Measurements from ENCODE around the gene GSDMA. TPM values are rescaled to one million over a fixed set of nuclear protein-coding genes. Genes with fewer than 3 reads are reported as not detected.

The GSDMA gene
- total and polyA plus RNA-seq, 2 donors from 2014 or later, result 0.47 to 0.80 TPM

GRCh38 chr17:39966771-39967170 lies 4.0 kb downstream of the GSDMA start:
- intact Hi-C loops (cut with DNase I), result no loop called here
- no peak overlapping the region for H3K27ac ChIP-seq (ENCODE audit: low read depth in 2 of 2, low read length in 2 of 2)
- H3K4me1 ChIP-seq (ENCODE audit: control insufficient read depth in 2 of 3, insufficient read depth in 2 of 3, low read depth in 1 of 3, low read length in 3 of 3), result no peaks in the 10 kb centered on the region
- H3K4me3 ChIP-seq (ENCODE audit: low read length in 3 of 3), result no peak overlapping the region
- H3K9ac ChIP-seq (ENCODE audit: low read length in 3 of 3), result no peak overlapping the region
- no peaks in the 10 kb centered on the region for H3K27me3 ChIP-seq (ENCODE audit: control insufficient read depth, insufficient read depth, low read length)
- no peak for FAIRE-seq
- no peaks in the 10 kb centered on the region for H3K9me3 ChIP-seq (ENCODE audit: control insufficient read depth in 2 of 3, insufficient read depth in 1 of 3, low read length in 3 of 3)
- no peaks in the 10 kb centered on the region for H3K36me3 ChIP-seq (ENCODE audit: control insufficient read depth in 2 of 3, insufficient read depth in 3 of 3, low read length in 3 of 3)
- TF ChIP-seq, protein P1, sequence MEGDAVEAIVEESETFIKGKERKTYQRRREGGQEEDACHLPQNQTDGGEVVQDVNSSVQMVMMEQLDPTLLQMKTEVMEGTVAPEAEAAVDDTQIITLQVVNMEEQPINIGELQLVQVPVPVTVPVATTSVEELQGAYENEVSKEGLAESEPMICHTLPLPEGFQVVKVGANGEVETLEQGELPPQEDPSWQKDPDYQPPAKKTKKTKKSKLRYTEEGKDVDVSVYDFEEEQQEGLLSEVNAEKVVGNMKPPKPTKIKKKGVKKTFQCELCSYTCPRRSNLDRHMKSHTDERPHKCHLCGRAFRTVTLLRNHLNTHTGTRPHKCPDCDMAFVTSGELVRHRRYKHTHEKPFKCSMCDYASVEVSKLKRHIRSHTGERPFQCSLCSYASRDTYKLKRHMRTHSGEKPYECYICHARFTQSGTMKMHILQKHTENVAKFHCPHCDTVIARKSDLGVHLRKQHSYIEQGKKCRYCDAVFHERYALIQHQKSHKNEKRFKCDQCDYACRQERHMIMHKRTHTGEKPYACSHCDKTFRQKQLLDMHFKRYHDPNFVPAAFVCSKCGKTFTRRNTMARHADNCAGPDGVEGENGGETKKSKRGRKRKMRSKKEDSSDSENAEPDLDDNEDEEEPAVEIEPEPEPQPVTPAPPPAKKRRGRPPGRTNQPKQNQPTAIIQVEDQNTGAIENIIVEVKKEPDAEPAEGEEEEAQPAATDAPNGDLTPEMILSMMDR (IDR thresholded peaks at IDR 0.05; ENCODE audit: borderline replicate concordance, extremely low read depth, insufficient read depth), result no peak
- DNase-seq, result no peak

GRCh38 chr17:39968761-39969160 lies 6.0 kb downstream of the GSDMA start:
- Histone ChIP-seq H3K4me1 (ENCODE audit: control insufficient read depth in 2 of 3, insufficient read depth in 2 of 3, low read depth in 1 of 3, low read length in 3 of 3) (no peaks in the 10 kb centered on the region), H3K27ac (ENCODE audit: low read depth in 2 of 2, low read length in 2 of 2) (no peak overlapping the region), H3K9ac (ENCODE audit: low read length in 3 of 3) (no peak overlapping the region), H3K27me3 (ENCODE audit: control insufficient read depth, insufficient read depth, low read length) (no peaks in the 10 kb centered on the region), H3K9me3 (ENCODE audit: control insufficient read depth in 2 of 3, insufficient read depth in 1 of 3, low read length in 3 of 3) (no peaks in the 10 kb centered on the region), H3K36me3 (ENCODE audit: control insufficient read depth in 2 of 3, insufficient read depth in 3 of 3, low read length in 3 of 3) (no peaks in the 10 kb centered on the region), H3K4me3 (ENCODE audit: low read length in 3 of 3) (no peak overlapping the region)
- DNase-seq (no peak), FAIRE-seq (no peak)
- intact Hi-C loops (cut with DNase I), result no loop called here
- TF ChIP-seq, protein P1 (IDR thresholded peaks at IDR 0.05; ENCODE audit: borderline replicate concordance, extremely low read depth, insufficient read depth), result no peak

DNA sequence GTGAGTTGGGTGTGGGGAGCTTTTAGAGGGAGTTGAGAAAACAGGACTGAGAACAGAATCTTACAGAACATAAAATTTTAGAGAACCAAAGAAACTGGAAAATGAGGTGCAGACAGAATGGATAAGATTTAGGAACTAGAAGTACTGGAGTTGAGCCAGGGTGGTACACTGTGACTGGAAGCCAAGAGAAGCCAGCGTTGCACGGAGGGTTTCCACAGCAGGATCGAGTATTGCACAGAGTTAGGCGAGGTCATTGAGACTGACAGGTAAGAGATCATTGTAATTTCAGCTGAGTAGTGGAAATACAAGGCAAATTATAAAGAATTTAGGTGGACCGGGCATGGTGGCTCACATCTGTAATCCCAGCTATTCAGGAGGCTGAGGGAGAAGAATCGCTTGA lies 6.6 kb downstream of the GSDMA start:
- FAIRE-seq, result no peak
- Histone ChIP-seq H3K9me3 (ENCODE audit: control insufficient read depth in 2 of 3, insufficient read depth in 1 of 3, low read length in 3 of 3) (no peaks in the 10 kb centered on the region), H3K27ac (ENCODE audit: low read depth in 2 of 2, low read length in 2 of 2) (no peak overlapping the region), H3K27me3 (ENCODE audit: control insufficient read depth, insufficient read depth, low read length) (no peaks in the 10 kb centered on the region), H3K4me3 (ENCODE audit: low read length in 3 of 3) (no peak overlapping the region), H3K36me3 (ENCODE audit: control insufficient read depth in 2 of 3, insufficient read depth in 3 of 3, low read length in 3 of 3) (no peaks in the 10 kb centered on the region), H3K4me1 (ENCODE audit: control insufficient read depth in 2 of 3, insufficient read depth in 2 of 3, low read depth in 1 of 3, low read length in 3 of 3) (no peaks in the 10 kb centered on the region), H3K9ac (ENCODE audit: low read length in 3 of 3) (no peak overlapping the region)
- intact Hi-C loops (cut with DNase I), result no loop called here
- TF ChIP-seq, protein P1 (IDR thresholded peaks at IDR 0.05; ENCODE audit: borderline replicate concordance, extremely low read depth, insufficient read depth), result no peak
- DNase-seq, result no peak

- TF ChIP-seq, protein P1 (IDR thresholded peaks at IDR 0.05; ENCODE audit: borderline replicate concordance, extremely low read depth, insufficient read depth), result no peak
- FAIRE-seq (no peak), DNase-seq (no peak)
- Histone ChIP-seq H3K4me1 (ENCODE audit: control insufficient read depth in 2 of 3, insufficient read depth in 2 of 3, low read depth in 1 of 3, low read length in 3 of 3) (no peaks in the 10 kb centered on the region), H3K9ac (ENCODE audit: low read length in 3 of 3) (no peak overlapping the region), H3K27me3 (ENCODE audit: control insufficient read depth, insufficient read depth, low read length) (no peaks in the 10 kb centered on the region), H3K27ac (ENCODE audit: low read depth in 2 of 2, low read length in 2 of 2) (no peak overlapping the region), H3K9me3 (ENCODE audit: control insufficient read depth in 2 of 3, insufficient read depth in 1 of 3, low read length in 3 of 3) (no peaks in the 10 kb centered on the region), H3K36me3 (ENCODE audit: control insufficient read depth in 2 of 3, insufficient read depth in 3 of 3, low read length in 3 of 3) (no peaks in the 10 kb centered on the region), H3K4me3 (ENCODE audit: low read length in 3 of 3) (no peak overlapping the region)
- intact Hi-C loops (cut with DNase I), result no loop called here
Measured at GRCh38 chr17:39970157-39970692, 7.4 kb downstream of the GSDMA start.
